NCI-H82 treated with DMSO at 0.1 percent for 48 hours (cell line): ENCODE data around the gene TINCR.
"Not testable (repeated sequence)": the region's sequence is repeated elsewhere in the genome, so short reads cannot be mapped to it uniquely, and the experiment has no call there.

Experiments used
- DNase-seq: peaks from one replicate; lab custom pipeline; 2025; ENCODE audit not compliant: unreplicated experiment; lab: John Stamatoyannopoulos, UW

Gene TINCR

GRCh38 chr19:5561559-5561958, 6.2 kb downstream of the TINCR start:
- no peak for DNase-seq

- no peak for DNase-seq
Measured at GRCh38 chr19:5560156-5560555, 7.6 kb downstream of the TINCR start.

- DNase-seq, result no peak
Measured at GRCh38 chr19:5559804-5560133, 8.0 kb downstream of the TINCR start.

GRCh38 chr19:5558101-5558621, 9.6 kb downstream of the TINCR start:
- no peak for DNase-seq

GRCh38 chr19:5557691-5558090, 10.1 kb downstream of the TINCR start:
- DNase-seq, result no peak

GRCh38 chr19:5554828-5555227, 12.9 kb downstream of the TINCR start:
- DNase-seq, result no peak

GRCh38 chr19:5553892-5554291, 13.9 kb downstream of the TINCR start:
- DNase-seq, result no peak

GRCh38 chr19:5547881-5548280, 19.9 kb downstream of the TINCR start:
- DNase-seq, result peak; percentile 42

- no peak for DNase-seq
Measured at GRCh38 chr19:5545984-5546383, 21.8 kb downstream of the TINCR start.

GRCh38 chr19:5545051-5545450, 22.7 kb downstream of the TINCR start:
- no peak for DNase-seq

GRCh38 chr19:5542665-5543064, 25.1 kb downstream of the TINCR start:
- no peak for DNase-seq

- no peak for DNase-seq
Measured at GRCh38 chr19:5541456-5541855, 26.3 kb downstream of the TINCR start.

- no peak for DNase-seq
Measured at GRCh38 chr19:5540208-5540607, 27.5 kb downstream of the TINCR start.

GRCh38 chr19:5537870-5538269, 29.9 kb downstream of the TINCR start:
- DNase-seq, result no peak

GRCh38 chr19:5536982-5537579, 30.7 kb downstream of the TINCR start:
- DNase-seq, result not testable (repeated sequence)

GRCh38 chr19:5536337-5536894, 31.3 kb downstream of the TINCR start:
- no peak for DNase-seq

GRCh38 chr19:5534787-5535586, 32.8 kb downstream of the TINCR start:
- no peak for DNase-seq

- DNase-seq, result no peak
Measured at GRCh38 chr19:5533257-5533656, 34.5 kb downstream of the TINCR start.

GRCh38 chr19:5530701-5531100, 37.1 kb downstream of the TINCR start:
- no peak for DNase-seq

- DNase-seq, result no peak
Measured at GRCh38 chr19:5526691-5527090, 41.1 kb downstream of the TINCR start.

GRCh38 chr19:5524081-5524480, 43.7 kb downstream of the TINCR start:
- DNase-seq, result no peak

GRCh38 chr19:5522106-5522505, 45.6 kb downstream of the TINCR start:
- DNase-seq, result no peak
